Measurements from ENCODE around the gene RUNDC3A.

The RUNDC3A gene

GRCh38 chr17:44334315-44334714, 25.9 kb downstream of the RUNDC3A start:
- TF ChIP-seq CTCF (IDR thresholded peaks at IDR 0.05): no peak

DNA sequence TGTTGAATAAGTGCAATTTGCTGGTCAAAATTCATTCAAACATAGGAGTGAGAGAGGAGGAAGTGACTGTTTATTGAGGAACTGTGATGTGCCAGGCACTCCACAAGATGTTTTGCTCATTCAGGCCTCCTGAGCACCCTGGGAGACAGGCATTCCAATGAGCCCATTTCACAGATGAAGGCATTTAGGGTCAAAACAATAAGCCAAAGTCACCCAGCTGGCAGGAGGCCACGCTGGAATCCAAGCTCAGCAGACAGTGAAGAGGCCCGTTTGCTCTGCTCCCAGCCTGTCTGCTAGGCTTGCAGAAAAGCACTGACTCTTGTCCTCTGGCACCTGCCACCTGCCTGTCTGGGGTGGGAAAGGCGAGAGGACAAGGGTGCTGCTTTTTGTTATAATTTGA, 26.3 kb downstream of the RUNDC3A start:
- TF ChIP-seq CTCF (IDR thresholded peaks at IDR 0.05): no peak

DNA sequence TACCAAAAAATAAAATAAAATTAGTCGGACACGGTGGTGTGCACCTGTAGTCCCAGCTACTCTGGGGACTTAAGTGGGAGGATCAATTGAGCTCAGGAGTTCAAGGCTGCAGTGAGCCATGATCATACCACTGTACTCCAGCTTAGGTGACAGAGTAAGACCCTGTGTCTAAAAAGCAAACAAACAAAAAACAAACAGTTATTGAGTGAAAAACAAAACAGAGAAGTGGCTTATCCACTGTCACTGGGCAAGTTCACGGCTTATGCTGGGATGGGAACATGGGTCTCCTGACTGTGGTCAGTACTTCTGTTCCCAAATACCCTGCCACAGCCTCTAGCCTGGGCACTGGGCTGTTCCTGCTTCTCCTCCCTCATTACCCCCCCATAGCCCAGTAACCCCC, 27.2 kb downstream of the RUNDC3A start:
- no peak for TF ChIP-seq CTCF (IDR thresholded peaks at IDR 0.05)

GRCh38 chr17:44335968-44336367, 27.6 kb downstream of the RUNDC3A start:
- no peak for TF ChIP-seq CTCF (IDR thresholded peaks at IDR 0.05)

GRCh38 chr17:44338702-44339101, 30.3 kb downstream of the RUNDC3A start:
- TF ChIP-seq CTCF (IDR thresholded peaks at IDR 0.05): no peak

DNA sequence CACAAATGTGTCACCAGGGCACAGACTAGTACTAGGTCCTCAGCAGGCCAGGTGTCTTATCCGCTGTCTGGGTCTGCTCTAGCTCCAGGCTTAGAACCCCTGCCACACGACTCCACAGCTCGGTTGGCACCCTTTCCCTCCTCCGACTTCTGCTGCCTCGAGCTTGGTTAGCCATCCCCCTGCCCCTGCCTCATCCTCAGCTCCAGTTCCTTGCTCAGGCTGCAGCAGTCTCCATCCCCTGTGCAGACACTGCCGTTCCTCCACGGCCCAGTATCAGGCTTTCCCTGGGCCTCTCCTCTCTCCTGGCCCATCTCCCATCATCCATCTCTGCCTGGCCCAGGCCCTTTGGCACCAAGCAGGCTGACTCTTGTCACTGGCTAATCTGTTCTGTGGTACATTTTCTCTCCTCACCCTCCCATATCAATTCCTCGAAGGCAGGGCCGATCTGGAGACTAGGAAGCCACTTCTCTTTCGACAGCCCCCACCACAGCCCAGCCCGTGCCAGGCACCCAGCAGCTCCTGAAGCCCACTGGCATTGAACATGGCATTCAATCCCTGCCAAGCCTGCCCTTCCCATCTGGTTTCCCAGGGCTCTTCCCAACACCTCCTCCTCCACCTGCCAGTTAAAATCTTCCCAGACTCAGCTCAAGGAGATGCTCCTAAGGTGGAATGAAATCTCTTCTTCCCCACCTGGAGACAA, 35.3 kb downstream of the RUNDC3A start:
- no peak for TF ChIP-seq CTCF (IDR thresholded peaks at IDR 0.05)

DNA sequence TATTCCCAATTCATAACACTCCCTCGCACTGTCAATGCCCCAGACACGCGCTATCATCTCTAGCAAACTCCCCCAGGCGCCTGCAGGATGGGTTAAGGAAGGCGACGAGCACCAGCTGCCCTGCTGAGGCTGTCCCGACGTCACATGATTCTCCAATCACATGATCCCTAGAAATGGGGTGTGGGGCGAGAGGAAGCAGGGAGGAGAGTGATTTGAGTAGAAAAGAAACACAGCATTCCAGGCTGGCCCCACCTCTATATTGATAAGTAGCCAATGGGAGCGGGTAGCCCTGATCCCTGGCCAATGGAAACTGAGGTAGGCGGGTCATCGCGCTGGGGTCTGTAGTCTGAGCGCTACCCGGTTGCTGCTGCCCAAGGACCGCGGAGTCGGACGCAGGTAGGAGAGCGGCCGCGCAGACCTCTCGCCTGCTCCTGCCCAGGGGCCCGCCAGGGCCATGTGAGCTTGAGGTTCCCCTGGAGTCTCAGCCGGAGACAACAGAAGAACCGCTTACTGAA, 36.6 kb downstream of the RUNDC3A start, which contains the start of gene GRN:
Gene GRN, plus strand, starts transcription at position 364 of the 515 bp plus-strand sequence. CDS start 3,863 bp downstream, outside the sequence.
- TF ChIP-seq CTCF (IDR thresholded peaks at IDR 0.05): no peak
